HG03039 (cell line): Measurements from ENCODE around the gene MYOD1.

ENCODE experiments used
- ATAC-seq: cut with Tn5 transposase; IDR thresholded peaks from one replicate; pipeline ENCODE4 v1.9.1; 2021; ENCODE audit warnings: mild to moderate bottlenecking, moderate library complexity; ENCODE audit not compliant: unreplicated experiment

The MYOD1 gene

DNA sequence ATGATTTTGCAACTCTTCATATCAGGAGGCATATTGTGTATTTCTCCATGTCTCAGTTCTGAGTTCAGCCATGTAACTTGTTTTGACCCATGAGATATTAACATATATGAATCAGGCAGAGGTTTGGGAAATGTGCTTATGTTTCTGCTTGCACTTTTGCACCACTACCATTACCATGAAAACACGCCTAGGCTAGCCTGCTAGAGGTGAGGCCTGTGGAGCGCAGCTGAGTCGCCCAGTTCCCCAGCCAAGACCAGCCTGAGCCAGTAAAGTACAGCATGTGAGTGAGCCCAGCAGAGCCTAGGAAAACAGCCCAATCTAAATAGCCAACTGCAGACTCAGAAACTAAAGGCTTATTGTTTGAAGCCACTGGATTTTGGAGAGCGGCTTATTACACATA lies 18.4 kb upstream of the MYOD1 start:
- no peak for ATAC-seq

DNA sequence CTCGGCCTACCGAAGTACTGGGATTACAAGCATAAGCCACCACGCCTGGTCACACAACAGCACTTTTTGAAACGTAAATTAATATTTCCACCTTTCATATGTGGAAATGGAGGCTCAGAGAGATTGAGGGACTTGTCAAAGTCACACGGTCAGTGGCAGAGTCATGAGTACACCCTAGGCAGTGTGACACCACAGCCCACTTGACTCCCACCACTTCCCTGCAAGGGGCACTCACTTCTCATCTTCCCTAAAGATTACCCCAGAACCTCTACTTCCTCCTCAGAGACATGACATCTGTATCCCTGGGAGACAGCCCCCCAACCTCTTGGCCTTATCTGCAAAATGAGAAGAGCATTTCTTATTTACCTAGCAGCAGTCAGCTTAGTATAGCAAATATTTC lies 16.5 kb upstream of the MYOD1 start:
- no peak for ATAC-seq

DNA sequence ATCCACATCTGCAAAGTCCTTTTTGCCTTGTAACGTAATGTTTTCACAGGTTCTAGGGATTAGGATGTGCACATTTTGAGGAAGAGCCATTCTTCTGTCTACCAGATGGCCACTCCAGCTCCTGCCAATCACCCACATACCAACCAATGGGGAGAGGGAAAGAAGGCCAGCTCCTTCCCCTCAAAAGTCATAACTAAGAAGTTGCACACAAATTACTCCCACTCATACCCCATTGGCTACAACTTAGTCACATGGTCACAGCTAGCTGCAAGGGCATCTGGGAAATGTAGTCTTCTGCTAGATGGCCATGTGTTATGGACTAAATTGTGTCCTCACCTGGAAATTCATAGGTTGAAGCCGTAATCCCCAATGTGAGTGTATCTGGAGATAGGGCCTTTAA lies 15.4 kb upstream of the MYOD1 start:
- ATAC-seq = no peak

DNA sequence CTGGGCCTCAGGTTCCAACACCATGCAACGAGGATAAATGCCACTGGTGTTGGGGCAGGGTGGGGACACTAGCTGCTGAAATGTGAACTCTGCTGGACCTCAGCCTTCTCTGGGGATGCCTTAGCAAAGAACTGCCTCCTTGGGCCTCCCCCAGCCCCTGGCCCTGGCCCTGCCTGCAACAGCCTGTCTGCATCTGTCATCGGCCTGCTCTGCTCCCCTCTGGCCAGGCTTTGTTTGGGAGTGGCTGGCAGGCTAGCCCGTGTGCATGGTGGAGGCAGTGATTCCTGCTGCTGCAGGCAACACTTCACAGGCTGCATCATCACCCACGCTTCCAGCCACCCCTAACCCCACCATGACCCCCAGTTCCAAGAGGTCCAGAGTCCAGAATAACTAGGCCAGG lies 11.5 kb upstream of the MYOD1 start:
- ATAC-seq = no peak

DNA sequence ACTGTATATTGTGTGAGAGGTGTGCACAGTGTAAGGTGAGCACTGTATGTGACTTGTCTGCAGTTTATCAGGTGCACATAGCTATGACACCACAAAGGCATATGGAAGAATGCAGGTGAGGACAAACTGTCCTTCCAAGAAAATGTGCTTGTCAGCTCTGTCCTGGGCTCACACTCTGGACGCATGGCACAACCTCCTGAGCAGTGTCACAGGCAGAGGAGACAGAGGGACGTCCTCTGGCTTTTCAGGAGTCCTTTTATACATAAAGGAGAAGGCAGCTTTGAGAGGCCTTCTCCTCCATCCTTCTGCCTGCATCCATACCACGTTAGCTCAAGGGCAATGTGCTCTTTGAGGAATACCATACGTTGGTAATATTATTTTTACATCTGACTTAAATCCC lies 7.5 kb upstream of the MYOD1 start:
- ATAC-seq = no peak

DNA sequence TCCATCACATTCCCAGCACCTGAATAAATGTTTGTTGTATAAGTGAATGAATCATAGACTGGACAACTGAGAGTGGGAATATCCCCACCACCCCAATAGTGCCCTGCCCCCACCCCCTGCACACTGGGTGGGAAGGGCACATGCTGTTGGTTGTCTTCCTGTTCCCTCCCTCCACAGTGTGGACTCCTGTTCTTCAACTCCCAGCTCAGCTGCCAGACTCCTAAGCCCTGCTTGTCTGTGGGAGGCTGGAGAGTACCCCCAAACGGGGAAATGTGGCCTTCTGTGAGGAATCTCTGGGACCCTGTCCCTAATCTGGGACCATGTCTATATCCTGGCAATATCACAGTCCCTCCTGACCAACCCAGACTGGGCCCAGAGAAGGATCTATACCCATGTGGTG lies 5.5 kb upstream of the MYOD1 start:
- ATAC-seq = no peak

DNA sequence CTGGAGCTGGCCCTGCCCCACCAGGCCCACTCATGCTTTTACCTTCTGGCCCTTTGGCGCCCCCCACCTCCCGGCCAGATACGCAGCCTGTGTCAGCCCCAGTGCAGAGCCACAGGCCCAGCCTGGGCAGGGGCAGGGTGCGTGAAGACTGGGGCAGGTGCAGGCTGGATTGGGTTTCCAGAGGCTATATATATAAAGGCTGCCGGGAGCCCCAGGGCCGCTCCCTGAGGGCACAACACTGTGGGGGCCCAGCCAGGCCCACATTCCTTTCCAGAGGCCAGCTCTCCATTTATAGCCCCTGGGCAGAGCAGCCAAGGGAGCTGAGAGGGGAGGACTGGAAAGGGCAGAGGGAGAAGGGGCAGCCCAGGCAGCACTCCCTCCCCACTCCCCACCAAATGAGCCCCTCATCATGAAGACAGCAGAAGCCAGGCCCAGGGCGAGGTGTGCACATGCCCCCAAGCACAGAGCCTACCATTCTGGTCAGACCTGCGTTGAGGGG lies 5.0 kb upstream of the MYOD1 start:
- no peak for ATAC-seq

DNA sequence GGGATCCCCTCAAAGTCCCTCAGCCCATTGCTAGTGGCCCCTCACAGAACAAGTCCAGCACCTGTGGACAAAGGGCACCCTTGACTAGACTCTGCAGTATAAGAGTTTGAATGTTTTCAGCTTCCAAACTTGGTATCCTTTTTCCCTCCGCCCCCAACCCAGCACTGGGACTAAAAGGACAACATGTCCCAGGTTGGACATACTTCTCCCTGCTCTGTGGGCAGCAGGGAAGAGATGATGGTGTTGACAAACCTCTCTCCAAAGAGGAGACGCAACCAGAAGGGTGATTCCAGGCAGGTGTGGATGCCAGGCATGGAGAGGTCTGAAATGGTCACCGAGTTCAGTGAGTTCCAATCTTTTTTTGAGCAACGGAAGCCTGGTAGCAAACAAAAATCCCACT lies 4.5 kb upstream of the MYOD1 start:
- no peak for ATAC-seq

DNA sequence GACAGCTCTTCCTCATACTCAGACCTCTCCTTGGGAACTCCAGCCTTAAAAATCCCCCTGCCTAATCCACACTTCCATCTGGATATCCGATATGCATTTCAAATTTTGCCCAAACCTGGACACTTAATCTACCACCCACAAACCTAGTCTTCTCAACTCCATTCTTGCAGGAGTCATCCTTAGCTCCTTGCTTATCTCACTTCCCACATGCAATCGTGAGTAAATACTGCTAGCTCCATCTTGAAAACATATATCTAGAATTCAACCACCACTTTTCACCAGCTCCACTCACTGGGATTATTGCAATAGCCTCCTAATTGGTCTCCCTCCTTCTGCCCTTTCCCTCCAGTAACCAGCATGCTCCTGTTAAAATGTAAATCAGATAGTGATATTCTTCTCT lies 2.6 kb upstream of the MYOD1 start:
- ATAC-seq = no peak

DNA sequence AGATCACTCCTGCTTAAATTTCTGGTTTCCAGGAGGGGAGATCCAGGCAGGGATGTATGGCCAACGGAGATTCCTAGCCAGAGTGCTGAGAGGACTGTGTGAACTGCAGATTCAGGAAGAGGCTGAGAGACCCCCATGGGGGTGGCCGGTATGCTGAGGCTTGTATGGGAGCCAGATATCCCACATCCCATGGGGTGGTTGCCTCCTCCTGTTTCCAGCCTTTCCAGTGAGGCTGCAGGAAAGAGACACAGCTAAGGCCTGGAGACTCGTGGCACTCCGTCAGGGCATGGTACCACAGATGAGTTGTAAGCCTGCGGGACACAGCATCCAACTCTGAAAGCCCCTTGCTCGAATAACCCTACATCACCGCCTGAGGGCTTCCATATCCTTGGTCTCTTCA lies 1.4 kb upstream of the MYOD1 start:
- ATAC-seq = no peak

DNA sequence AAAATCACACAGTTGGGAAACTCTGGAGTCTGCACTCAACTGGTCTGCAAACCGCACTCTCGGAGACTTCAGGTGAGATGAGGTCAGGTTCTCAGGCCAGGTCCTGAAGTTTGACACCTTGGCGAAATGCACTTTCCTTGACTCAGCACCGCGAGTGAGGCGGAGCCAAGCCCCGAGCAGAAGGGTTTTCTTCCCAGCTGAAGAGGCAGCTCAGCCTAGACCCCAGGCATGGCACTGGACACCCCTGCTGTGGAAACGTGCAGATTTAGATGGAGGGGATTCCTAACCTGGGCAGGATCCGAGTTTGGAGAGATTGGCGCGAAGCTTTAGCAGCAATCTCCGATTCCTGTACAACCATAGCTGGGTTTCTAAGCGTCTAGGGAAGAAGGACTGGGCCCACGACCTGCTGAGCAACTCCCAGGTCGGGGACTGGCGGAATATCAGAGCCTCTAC lies 835 bp upstream of the MYOD1 start:
- no peak for ATAC-seq

DNA sequence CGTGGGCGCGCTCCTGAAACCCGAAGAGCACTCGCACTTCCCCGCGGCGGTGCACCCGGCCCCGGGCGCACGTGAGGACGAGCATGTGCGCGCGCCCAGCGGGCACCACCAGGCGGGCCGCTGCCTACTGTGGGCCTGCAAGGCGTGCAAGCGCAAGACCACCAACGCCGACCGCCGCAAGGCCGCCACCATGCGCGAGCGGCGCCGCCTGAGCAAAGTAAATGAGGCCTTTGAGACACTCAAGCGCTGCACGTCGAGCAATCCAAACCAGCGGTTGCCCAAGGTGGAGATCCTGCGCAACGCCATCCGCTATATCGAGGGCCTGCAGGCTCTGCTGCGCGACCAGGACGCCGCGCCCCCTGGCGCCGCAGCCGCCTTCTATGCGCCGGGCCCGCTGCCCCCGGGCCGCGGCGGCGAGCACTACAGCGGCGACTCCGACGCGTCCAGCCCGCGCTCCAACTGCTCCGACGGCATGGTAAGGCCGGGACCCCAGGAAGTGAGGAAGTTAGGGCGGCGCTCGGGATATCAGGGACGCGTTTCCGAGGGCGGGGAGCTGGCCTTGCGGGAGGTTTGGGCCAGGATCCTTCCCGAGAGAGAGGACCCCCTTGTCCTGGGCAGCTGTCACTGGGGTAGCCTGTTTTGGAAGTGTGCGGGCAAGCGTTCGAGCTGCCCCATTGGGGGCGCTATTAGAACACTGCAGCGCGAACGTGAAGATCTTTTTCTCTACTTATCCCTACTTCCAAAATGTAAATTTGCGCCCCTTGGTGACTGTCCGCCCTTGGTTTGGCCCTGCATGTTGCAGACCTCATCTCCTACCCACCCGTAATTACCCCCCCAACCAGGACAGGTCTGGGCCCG lies 796 bp downstream of the MYOD1 start:
- ATAC-seq = no peak

DNA sequence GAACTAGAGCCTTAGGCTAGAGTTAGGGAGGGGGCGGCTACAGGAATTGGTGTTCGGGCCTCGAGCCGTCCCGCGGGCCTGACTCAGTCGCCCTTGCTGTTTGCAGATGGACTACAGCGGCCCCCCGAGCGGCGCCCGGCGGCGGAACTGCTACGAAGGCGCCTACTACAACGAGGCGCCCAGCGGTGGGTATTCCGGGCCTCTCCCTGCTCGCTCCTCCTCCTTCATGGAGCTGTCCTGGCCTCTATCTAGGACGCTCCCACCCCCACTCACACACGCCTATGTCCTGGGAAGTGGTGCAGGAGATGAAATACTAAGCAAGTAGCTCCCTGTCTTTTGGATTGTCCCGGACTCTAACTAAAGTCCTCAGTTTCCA lies 1.4 kb downstream of the MYOD1 start:
- ATAC-seq = no peak

DNA sequence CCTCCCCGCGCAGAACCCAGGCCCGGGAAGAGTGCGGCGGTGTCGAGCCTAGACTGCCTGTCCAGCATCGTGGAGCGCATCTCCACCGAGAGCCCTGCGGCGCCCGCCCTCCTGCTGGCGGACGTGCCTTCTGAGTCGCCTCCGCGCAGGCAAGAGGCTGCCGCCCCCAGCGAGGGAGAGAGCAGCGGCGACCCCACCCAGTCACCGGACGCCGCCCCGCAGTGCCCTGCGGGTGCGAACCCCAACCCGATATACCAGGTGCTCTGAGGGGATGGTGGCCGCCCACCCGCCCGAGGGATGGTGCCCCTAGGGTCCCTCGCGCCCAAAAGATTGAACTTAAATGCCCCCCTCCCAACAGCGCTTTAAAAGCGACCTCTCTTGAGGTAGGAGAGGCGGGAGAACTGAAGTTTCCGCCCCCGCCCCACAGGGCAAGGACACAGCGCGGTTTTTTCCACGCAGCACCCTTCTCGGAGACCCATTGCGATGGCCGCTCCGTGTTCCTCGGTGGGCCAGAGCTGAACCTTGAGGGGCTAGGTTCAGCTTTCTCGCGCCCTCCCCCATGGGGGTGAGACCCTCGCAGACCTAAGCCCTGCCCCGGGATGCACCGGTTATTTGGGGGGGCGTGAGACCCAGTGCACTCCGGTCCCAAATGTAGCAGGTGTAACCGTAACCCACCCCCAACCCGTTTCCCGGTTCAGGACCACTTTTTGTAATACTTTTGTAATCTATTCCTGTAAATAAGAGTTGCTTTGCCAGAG lies 2.0 kb downstream of the MYOD1 start:
- ATAC-seq = no peak

DNA sequence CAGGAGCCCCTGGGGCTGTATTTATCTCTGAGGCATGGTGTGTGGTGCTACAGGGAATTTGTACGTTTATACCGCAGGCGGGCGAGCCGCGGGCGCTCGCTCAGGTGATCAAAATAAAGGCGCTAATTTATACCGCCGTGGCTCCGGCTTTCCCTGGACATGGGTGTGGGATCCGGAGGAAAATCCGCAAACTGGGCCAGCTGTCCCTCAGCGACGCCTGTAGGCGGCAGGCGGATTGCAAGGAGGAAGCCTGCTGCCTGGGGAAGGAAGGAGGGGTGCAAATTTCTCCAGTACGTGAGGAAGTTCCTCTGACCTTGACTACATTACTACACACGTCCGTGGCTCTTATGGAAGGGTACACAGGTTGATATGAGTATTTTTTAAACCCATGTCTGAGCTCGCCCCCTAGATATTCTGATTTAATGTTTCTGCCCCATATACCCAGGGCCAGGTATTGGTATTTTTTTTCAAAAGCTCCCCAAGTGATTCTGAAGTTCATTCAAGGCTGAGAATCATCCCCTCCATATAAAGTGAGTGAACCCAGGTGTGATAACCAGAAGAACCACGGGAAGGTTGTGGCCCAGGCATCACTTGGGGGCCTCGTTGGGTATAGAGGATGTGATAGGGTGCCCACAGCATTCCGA lies 2.8 kb downstream of the MYOD1 start:
- ATAC-seq = no peak

DNA sequence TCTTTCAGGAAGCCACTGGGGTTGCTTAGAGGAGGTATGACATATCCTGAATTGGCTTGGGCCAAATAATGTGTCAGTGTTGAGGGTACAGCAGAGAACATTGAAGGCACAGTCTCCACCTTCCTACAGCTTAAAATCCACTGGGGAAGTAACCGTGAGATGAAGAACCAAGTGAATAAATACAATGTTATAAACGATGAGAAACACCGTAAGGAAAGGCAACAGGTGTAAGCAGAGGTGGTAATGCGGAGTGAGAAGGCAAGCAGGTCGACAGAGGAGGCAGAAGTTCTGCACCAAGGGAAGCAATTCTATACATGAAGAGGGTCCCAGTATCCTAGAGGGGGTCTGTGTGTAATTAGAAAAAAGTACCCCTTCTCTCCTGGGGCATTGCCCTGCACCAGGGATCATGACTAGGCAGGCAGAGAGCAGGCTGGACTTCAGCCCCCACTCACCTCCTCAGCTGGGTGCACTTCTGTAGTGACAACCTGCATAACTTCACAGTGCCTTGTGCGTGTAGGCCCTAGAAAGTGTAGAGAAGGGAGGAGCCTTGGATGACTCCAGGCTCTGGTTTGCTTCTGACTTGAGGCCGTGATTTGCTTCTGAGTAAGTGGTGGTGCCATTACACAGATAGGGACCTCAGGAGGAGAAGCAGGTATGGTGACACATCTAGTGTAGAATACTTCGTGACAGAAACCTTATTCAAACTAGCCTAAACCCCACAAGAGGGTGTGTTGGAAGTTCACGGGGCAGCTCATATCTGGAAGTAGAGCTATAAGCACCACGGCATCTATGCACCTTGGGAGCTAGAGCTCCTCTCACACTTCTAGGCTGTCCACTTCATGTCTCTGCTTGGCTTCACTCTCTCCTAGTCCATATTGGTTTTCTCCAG lies 4.9 kb downstream of the MYOD1 start:
- no peak for ATAC-seq

DNA sequence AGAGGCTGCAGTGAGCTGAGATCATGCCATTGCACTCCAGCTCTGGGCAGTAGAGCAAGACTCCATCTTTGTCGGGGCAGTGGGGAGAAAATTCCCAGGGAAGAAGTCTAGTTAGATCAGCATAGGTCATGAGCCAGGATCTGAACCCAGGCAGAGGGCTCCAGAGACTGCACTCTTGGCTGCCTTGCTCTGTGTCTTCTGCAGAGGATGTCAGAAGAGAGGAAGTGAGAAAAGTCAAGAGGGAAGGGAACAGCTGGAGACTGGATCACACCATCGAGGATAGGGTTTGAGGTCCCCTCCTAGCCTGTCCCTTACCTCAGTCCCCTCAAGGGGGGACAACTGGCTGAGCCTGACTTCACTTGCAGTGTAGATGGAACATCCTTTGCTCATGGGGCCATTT lies 5.8 kb downstream of the MYOD1 start:
- no peak for ATAC-seq

DNA sequence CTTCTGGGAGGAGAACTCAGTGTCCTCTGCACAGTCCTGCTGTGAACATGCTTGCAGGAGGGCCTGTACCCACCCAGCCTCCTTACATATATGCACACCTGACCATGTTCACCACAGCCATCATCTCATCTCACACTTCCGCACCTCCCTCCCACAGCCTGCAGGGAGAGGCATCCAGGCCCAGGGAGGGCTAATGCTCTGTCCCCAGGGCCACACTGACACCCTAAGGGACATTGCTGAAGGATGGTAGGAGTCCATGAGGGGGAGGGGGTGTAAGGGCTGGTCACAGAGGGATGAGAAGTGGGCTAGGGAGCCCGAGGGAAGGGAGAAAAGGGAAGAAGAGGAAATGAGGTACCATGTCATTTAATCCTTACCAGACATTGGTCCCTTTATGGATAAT lies 10.8 kb downstream of the MYOD1 start:
- ATAC-seq = no peak

DNA sequence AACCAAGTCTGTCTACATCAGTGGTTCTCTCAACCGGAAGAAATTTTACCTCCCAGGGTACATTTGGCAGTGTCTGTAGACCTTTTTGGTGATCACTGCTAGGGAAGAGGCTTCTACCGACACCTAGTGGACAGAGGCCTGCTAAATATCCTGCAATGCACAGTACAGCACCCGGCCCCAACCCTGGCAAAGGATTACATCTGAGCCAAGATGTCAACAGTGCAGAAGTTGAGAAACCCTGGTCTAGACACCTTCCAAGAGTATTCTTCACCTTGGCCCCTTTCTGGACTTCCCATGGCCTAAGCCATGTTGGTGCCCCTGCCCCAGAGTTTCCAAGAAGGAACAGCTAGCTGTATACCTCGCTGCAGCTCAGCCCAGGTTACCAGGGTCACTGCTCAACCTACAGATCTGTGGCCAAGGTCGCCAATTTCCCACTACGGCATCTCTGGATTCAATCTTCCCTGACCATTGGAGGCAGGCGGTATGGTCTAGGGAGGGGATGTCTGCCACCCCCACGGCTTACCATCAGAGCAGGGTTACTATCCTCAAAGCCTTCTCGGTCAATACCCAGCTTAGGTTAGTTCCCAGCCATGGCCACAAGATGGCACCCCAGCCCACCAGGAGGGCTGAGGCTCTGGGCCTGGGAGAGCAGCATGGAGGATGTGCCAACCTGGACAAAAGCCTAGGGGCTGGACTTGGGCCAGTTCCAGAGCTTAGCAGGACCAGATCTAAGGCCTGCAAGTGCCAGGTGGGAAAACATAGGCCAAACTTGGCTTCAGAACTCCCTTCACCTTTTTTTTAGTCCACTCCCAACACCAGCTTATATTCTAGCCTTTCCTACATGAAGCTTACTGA lies 11.5 kb downstream of the MYOD1 start:
- no peak for ATAC-seq

DNA sequence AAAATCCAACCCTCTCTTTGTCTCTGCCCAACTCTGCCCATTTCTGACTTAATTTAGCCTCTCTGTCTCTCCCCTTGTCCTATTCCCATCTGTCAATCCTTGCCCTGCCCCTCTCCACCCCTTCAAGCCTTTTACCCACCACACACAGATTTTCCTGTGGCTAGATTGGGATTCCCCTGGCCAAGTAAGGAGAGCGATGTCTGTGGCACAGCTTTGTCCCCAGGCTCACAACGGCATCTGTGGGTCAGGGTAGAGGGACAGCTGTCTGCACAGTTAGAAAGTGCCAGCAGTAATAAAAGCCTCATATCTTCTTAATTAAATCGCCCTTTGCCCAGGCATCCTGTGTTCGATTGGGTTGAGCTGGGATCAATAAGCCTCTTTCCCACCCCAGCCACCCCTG lies 13.9 kb downstream of the MYOD1 start:
- ATAC-seq = no peak
